Parathyroid adenoma (tissue), 2 donors: ENCODE results near the gene RASA2.
A peak's percentile ranks its signal among the peaks of the same experiment; 100 is the strongest.

Source experiments
- H2AFZ ChIP-seq: fragments of 300-600 bp; sonication (generic); one replicate; pipeline ENCODE4 v1.7.0; 2017; ENCODE audit warnings: antibody characterized with exemption, mild to moderate bottlenecking
- H3K27ac ChIP-seq: fragments of 300-600 bp; sonication (generic); one replicate; pipeline ENCODE4 v1.7.0; 2017
- H3K27me3 ChIP-seq: fragments of 300-600 bp; sonication (generic); one replicate; pipeline ENCODE4 v1.7.0; 2017; ENCODE audit warnings: low read length; ENCODE audit not compliant: control insufficient read depth, insufficient read depth
- H3K36me3 ChIP-seq: fragments of 300-600 bp; sonication (generic); one replicate; pipeline ENCODE4 v1.7.0; 2017; ENCODE audit warnings: low read length; ENCODE audit not compliant: control insufficient read depth, insufficient read depth
- H3K4me1 ChIP-seq: fragments of 300-600 bp; sonication (generic); one replicate; pipeline ENCODE4 v1.7.0; 2017; ENCODE audit warnings: control low read depth
- H3K4me2 ChIP-seq: fragments of 300-600 bp; sonication (generic); one replicate; pipeline ENCODE4 v1.7.0; 2017; ENCODE audit warnings: low read length
- H3K4me3 ChIP-seq: fragments of 300-600 bp; sonication (generic); one replicate; pipeline ENCODE4 v1.7.0; 2017; ENCODE audit warnings: low read depth, low read length
- H3K79me2 ChIP-seq: fragments of 300-600 bp; sonication (generic); one replicate; pipeline ENCODE4 v1.7.0; 2017; ENCODE audit warnings: control low read depth
- H3K9ac ChIP-seq: fragments of 300-600 bp; sonication (generic); one replicate; pipeline ENCODE4 v1.7.0; 2017; ENCODE audit warnings: mild to moderate bottlenecking
- H3K9me3 ChIP-seq: fragments of 300-600 bp; sonication (generic); one replicate; pipeline ENCODE4 v1.7.0; 2017; ENCODE audit warnings: low read length; ENCODE audit not compliant: control insufficient read depth
- CTCF ChIP-seq: fragments of 300-600 bp; sonication (generic); IDR thresholded peaks from one replicate; pipeline ENCODE4 v1.7.0; 2017; ENCODE audit warnings: antibody characterized with exemption, mild to moderate bottlenecking
- donor health status: primary hyperparathyroidism.

RASA2 gene

GRCh38 chr3:141575879-141576743 lies 89.3 kb downstream of the RASA2 start:
- Histone ChIP-seq H3K9ac (no peak overlapping the region), H2AFZ (no peak overlapping the region), H3K9me3 (no peaks in the 10 kb centered on the region), H3K27me3 (no peaks in the 10 kb centered on the region), H3K4me3 (no peak overlapping the region), H3K4me2 (no peak overlapping the region), H3K79me2 (no peaks in the 10 kb centered on the region), H3K36me3 (no peaks in the 10 kb centered on the region), H3K4me1 (no peaks in the 10 kb centered on the region), H3K27ac (no peak overlapping the region)
- TF ChIP-seq CTCF: peak; percentile 38

- Histone ChIP-seq H3K4me3 (no peak overlapping the region), H3K27me3 (no peaks in the 10 kb centered on the region), H3K9me3 (no peaks in the 10 kb centered on the region), H3K4me2 (no peak overlapping the region), H3K4me1 (no peaks in the 10 kb centered on the region), H2AFZ (no peak overlapping the region), H3K79me2 (no peaks in the 10 kb centered on the region), H3K9ac (no peak overlapping the region), H3K36me3 (no peaks in the 10 kb centered on the region), H3K27ac (no peak overlapping the region)
- TF ChIP-seq CTCF: no peak
Observed at GRCh38 chr3:141576744-141577052, 89.9 kb downstream of the RASA2 start.

GRCh38 chr3:141578202-141578973 lies 91.6 kb downstream of the RASA2 start:
- H2AFZ ChIP-seq: no peak overlapping the region
- TF ChIP-seq CTCF: no peak
- no peaks in the 10 kb centered on the region for H3K79me2 ChIP-seq
- H3K27me3 ChIP-seq: no peaks in the 10 kb centered on the region
- no peak overlapping the region for H3K4me2 ChIP-seq
- H3K9ac ChIP-seq: no peak overlapping the region
- H3K27ac ChIP-seq: no peak overlapping the region
- no peaks in the 10 kb centered on the region for H3K9me3 ChIP-seq
- H3K4me3 ChIP-seq: no peak overlapping the region
- H3K36me3 ChIP-seq: no peaks in the 10 kb centered on the region
- no peaks in the 10 kb centered on the region for H3K4me1 ChIP-seq

GRCh38 chr3:141594357-141594756 lies 107.5 kb downstream of the RASA2 start:
- no peaks in the 10 kb centered on the region for H3K79me2 ChIP-seq
- no peaks in the 10 kb centered on the region for H3K27me3 ChIP-seq
- H3K4me3 ChIP-seq: no peak overlapping the region
- H3K4me2 ChIP-seq: no peak overlapping the region
- no peak overlapping the region for H3K27ac ChIP-seq
- no peak overlapping the region for H2AFZ ChIP-seq
- H3K4me1 ChIP-seq: no peaks in the 10 kb centered on the region
- no peaks in the 10 kb centered on the region for H3K9me3 ChIP-seq
- no peak for TF ChIP-seq CTCF
- H3K36me3 ChIP-seq: no peaks in the 10 kb centered on the region
- H3K9ac ChIP-seq: no peak overlapping the region
